Smooth muscle cell of the umbilical artery (primary cell): ENCODE results near the gene IL23R. TPM values are rescaled to one million over a fixed set of nuclear protein-coding genes. Genes with fewer than 3 reads are reported as not detected.

Source experiments
- total RNA-seq: library from RNA; depleted of rRNA; stranded (reverse); fragments of >200 nt; gene quantifications from 2 replicates; pipeline ENCODE4 v1.2.3, GENCODE V29; 2014

The IL23R gene
- total RNA-seq = not detected in 2 replicates

GRCh38 chr1:67166196-67166595 lies at the start of gene IL23R:
Gene IL23R (plus strand): TSS chr1:67166454. CDS start chr1:67168121, 1,667 bp downstream.

GRCh38 chr1:67134695-67135094 lies 31.6 kb upstream of the IL23R start, which contains the start of gene C1orf141:
Gene C1orf141 (minus strand): TSS chr1:67134970. CDS start chr1:67127240, 7,730 bp downstream.

GRCh38 chr1:67307251-67308060 lies 141.2 kb downstream of the IL23R start, which contains the start of gene IL12RB2:
Gene IL12RB2 (plus strand): TSS chr1:67307873. CDS start chr1:67320369, 12,496 bp downstream.

Other genes starting within 250 kb of the IL23R start
- gene DNAI4, start 241.6 kb upstream of the IL23R start, total RNA-seq = 5.6 and 9.2 TPM in 2 replicates
- 24.1 and 32.7 TPM in 2 replicates for gene MIER1, start 241.5 kb upstream of the IL23R start, total RNA-seq
- gene SLC35D1, start 112.3 kb upstream of the IL23R start, total RNA-seq = 31.8 and 40.1 TPM in 2 replicates
- not detected in 2 replicates for gene C1orf141, start 31.5 kb upstream of the IL23R start, total RNA-seq
- not detected in 2 replicates for gene IL12RB2, start 141.4 kb downstream of the IL23R start, total RNA-seq